HK-2 (cell line): ENCODE data around the gene CRNKL1.
"Not testable (repeated sequence)": the region's sequence is repeated elsewhere in the genome, so short reads cannot be mapped to it uniquely, and the experiment has no call there.

Experiments
- DNase-seq: peaks from one replicate; pipeline ENCODE4 v3.0.0-alpha.2; 2018; ENCODE audit not compliant: unreplicated experiment

CRNKL1 gene

DNA sequence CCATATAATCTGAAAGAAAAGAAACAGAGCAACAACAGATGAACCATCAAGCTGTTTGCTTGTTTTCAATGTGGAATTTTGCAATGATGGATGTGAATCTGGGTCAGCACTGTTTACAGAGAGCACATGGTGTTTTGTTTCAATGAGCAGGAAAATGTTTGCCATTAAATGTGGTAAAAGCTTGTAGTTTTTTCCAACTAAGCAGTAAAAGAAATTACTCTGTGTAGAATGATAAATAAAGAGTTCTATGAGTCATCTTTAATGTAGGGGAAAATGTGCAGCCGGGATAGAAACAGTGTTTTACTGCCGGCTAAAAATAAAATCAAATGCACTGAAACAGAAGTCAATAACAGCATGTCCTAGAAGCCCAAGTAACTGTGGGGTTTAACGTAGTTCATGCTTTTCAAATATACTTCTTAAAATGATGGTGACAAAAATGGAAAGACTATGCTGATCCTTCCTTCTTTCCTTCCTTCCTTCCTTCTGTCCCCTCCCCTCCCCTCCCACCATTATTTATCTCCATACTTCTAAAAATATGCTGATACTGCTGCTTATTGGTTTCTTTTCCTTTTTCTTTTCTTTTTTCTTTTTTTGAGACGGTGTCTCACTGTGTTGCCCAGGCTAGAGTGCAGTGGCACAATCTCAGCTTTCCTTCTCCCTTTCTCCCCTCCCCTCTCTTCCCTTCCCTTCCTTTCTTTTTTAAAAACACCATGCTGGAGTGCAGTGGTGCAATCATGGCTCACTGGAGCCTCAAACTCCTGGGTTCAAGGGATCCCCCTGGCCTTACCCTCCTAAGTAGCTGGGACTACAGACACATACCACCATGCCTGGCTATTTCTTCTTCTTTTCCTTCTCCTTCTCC is 41.4 kb downstream of the CRNKL1 start:
- no peak for DNase-seq

DNA sequence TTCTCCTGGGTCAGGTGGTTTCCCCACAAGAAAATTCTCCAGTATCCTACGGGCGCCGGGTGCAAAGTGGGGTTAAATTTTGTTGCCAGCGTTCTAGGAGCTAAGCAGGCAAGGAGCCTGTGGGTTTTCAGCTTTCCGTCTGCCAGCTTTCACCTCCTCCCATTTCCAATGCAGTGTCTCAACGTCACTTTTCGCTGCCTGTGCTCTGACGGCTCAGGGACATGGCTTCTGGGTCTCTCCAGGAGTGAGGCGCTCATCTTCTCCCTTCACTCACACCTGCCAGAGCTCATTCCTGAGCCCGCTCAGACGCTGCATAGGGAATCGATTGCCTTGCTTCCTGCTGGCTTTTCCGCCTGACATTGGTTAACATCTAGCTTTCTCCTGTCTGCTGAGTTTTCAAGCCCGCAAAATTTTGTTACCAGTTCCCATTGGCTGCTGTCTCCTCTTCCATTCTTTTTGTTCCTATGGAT is 42.4 kb downstream of the CRNKL1 start:
- DNase-seq: no peak

DNA sequence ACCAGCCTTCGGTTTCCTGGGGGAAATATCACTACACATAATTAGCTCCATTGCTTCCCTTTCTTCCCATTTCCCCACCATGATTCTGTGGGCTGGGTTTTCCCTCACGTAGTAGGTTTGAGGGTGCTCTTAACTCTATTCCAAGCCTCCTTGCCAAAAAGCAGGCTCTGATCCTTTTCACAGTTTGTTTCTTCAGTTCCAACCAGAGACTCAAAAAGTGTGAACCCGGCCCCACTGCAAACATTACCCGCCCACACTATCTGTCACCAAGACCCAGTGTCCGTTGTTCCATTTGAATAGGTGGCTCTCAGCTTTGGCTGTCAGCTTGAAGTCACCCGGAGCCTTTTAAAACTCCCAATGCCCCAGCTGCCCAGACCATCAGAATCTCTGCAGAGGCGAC is 46.9 kb downstream of the CRNKL1 start:
- no peak for DNase-seq

DNA sequence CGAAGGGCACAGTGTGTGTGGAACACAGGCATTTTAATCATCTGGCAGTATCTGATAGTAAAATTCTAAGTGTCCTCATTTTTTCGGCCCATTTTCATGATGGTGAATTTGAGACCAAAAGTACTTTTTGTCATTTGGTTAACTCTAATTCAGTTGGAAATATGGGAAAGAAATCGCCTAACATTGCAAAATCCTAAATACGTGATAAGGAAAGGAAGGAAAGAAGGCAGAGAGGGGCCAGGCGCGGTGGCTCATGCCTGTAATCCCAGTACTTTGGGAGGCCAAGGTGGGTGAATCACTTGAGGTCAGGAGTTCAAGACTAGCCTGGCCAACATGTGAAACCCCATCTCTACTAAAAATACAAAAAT is 48.3 kb downstream of the CRNKL1 start:
- not testable (repeated sequence) for DNase-seq

DNA sequence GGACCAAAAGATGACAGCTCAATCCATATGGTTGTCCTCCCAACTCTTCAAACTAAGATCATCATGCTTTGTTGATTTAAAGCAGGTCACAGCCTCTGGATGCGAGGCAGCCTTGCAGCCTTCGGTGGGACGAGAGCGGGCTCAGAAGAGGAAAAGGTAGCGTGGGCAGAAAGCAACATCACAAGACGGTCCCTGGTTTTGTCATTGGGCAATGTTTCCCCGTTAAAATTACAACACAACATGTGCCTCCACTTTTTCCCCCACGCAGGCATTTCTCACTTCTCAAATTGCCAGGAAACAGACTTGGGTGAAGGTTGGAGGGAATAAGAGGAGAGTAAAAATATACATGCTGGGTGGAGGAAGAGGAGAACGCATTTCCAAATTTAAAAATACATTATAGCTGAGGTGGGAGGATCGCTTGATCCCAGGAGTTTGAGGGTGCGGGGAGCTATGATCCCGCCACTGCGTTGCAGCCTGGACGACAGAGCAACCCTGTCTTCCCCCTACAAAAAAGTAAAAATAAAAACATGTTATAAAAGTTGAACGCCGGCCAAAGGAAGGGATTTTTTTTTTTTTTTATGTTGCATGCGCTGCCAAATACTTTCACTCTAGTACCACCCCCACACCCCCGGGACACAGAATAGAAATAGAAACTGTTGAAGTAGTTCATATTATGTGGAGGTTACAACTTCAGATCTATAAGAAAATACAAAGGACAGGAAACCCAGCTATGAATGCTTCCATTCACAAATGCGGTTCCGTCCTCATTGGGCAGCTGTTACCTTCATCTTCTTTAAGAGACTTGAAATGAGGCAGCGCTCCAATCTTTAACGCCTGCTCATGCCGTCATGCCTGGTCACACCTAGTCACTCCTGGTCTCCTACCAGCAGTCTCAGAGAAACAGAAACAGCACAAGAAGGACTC is 49.0 kb downstream of the CRNKL1 start:
- DNase-seq: no peak

DNA sequence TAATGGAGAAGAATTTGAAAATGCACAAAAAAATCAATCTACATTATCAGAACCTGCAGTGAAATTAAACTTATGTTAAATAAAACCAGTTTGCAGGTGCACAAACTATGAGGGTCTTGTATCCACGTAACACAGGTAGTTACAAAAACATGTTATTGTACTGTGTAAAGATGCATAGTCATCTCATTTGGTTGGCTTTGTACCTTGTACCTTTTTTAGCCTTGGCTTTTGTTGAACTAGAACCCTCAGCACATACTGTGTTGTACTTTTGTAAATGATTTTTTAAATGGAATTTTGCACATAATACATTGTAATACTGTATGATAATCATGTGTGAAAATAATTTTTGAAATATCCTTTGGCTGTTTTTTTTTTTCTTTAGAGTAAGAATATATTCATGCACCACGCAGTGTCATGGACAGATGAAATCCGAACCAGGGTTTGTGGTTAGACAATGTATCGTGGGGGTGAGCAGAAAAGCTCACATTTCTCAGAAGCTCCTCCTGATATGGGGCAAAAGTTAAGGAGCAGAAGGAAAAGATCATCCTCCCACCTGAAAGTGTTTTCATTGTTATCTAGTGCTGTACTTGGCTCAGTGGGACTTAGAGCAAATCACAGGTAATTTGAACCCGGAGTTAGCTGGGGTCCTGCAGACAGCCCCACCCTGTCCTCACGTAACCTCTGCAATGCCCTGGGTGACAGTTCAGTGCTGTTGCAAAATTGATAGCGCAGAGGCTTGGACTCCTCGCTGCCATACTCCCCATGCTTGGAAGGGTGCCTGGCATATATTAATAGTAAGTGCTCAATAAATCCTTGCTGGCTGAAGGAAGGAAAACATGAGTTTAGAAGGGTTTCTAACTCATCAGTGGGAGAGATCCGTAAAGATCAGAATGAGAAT is 49.9 kb downstream of the CRNKL1 start:
- no peak for DNase-seq

DNA sequence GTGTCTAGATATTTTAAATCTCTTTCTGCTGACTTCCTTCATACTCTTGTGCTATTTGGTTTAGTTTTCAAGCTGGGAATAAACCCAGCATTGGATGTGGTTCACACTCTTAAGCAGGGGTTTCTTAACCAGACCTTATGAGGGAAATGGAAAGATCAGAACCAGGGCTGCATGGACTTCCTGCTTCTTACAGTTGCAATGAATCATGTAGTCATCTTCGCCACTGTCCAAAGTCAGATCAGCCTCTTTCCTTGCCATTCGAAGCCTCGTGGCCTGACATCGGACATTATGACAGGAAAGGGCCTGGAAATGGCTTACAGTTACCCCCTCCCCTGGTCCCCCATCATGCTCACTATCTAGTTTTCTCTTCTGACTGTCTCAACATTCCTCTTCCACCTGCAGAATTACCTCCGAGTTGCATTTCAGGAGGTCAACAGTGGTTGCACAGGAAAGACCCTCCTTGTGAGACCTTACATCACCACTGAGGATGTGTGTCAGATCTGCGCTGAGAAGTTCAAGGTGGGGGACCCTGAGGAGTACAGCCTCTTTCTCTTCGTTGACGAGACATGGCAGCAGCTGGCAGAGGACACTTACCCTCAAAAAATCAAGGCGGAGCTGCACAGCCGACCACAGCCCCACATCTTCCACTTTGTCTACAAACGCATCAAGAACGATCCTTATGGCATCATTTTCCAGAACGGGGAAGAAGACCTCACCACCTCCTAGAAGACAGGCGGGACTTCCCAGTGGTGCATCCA is 51.9 kb downstream of the CRNKL1 start:
- DNase-seq: no peak

DNA sequence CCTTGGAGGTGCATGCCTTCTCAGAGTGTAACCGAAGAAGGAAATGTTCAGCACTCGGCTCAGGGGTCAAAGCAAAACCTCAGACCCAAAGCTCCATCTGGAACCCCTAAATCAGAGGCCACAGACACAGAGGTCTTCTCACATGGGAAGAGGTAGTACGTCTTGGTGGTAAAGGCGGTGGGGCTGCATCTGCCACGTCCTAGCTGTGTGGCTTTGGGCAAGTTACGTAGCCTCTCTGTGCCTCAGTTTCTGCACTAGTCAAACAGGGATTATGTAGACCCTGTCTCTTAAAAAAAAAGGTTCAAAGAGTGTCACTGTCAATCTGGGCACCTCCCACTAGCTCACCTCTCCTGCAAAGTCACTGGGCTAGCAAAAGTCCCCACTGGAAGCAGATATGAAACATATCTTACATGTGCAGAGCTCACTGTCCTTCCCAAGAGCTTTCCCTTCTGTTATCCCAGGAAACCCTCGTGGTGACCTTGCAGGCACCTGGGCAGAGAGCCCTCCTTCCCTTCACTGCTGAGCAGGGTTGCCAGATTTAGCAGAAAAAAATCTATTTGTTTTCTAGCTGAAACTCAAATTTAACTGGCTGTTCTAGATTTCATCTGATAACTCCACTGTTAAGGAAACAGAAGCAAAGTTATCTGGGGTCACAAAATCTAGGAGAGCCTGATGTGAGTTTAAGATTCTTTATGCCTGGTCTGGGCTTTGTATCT is 53.1 kb downstream of the CRNKL1 start:
- DNase-seq: no peak

DNA sequence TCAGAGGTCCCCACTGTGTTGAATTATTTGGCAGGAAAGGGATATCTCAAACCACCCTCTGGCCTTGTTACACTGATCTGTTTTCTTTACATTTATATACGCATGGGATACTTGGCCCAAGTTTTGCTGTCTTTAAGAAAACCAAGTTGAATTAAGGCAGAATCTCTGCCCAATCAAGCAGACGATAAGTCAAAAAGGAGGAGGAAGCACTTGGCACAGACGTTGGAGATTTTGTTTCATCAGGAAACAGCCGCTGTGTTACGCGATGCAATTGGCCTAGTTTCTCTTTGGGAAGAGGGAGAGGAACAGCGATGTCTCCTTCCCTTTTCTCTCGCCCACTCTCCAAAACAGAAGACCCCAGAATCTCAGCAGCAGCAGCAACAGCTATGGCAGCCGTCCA is 55.3 kb downstream of the CRNKL1 start:
- DNase-seq: no peak

DNA sequence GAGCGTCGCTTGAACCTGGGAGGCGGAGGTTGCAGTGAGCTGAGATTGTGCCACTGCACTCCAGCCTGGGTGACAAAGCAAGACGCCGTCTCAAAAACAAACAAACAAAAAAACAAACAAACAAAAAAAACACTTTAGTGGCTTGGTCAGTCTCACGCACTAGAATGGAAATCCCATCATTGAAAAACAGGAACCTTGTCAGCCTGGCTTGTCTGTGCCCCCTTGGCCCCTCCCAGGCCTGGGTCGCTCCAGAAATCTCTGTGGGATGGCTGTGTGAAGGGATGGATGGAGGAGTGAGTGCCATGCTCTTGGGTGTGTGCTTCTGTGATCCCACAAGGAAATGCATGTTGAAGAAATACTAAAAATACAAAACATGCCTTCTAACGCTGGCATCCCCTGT is 56.0 kb downstream of the CRNKL1 start:
- no peak for DNase-seq

DNA sequence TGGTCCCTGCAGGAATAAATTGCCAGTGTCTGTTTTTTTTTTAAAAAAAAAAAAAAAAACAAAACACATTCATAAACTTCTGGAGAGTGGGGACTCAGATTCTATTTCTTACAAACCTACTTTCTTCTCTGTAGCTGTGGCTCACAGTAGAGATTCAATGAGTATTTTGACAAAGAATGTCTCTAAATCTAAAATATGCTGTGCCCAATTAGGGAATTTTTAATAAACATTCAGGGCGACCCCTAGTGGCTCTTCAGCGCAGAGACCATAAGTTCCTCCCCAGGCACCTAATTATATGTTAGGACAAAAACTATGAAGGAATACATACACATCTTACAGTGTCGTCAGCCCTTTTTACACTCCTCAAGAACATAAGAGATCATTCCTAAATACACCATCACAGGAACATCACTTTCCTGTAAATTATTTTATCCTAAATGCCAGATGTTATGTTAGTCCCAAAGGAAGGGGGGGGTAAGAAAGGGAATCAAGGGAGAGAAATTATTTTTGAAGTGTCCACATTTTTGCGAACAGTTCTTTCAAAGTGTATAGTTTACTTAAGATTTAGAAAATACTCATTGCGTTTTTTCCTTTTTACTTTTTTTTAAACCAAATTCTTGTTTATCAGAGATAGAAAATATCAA is 56.9 kb downstream of the CRNKL1 start:
- DNase-seq: no peak

DNA sequence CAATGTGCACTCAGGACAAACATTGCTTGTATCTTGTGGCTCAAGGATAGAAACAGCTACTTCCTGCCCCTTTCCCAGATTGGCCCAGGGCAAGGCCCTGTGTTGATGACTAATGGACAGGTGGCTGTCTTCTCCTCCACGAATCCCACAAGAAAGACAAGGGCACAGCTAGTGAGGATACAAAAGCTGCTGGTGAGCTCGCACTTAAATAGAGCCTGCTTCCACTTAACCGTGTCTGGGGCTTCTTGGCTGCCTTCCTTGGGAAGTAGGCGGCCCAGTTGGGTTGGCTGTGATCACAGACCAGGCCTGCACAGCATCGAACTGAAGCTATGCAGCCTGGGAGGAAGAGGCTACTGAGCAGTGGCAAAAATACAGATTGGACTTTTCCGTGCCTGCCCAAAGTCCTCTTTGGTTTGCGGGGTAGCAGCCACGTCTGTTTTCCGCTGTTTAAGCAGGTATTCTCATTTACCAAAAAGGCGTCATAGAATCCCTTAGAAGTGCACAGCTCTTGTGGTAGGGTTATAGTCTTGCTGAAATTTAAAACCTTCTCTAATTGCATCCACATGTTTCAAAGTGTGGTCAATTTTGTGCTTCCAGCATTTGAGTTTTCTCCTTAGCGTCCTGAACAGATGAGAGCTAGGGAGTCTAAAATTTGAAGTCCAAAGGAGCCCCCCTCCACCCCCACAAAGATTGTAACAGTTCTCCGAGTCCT is 58.2 kb downstream of the CRNKL1 start:
- peak; percentile 73 for DNase-seq

DNA sequence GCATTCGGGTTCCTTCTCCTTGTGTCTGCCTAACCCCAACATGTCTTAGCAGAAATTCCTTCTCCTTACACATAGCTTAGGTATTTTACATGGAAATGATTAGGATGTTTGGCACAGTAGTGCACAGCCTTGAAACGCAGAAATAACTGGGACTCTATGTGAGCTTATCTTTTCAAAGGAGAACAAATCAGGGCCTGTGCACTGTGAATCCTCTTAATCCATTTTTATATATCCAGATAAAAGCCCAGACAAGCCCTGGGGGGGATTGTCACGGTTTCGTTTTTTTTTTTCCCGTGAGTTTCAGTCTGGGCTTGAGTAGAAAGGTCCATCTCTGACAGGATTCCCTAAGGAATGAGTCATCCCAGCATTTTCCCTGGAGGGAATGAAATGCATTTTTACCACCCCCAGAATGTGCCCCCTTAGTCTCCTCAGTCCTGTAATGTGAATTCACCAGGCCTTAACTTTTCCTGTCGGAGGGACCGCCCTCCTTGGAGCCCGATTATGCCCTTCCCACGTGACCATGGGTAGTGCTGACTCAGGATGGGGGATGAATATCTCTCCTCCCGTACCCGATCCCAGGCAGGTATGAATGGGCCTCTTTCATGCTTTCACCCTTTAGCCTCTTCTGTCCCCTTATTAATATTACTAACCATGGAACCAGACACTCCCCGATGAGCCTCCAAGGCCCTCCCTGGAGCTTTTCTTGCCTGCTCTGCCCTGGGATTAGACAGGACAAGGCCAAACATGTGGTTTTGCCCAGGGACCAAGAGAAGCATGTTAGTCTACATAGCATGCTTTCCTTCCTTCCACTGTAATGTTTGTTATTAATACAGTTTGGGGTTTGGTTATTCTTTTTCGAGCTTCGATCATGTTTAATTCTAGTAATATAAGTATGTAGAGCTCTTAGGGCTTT is 59.0 kb downstream of the CRNKL1 start:
- peak; percentile 89 for DNase-seq

DNA sequence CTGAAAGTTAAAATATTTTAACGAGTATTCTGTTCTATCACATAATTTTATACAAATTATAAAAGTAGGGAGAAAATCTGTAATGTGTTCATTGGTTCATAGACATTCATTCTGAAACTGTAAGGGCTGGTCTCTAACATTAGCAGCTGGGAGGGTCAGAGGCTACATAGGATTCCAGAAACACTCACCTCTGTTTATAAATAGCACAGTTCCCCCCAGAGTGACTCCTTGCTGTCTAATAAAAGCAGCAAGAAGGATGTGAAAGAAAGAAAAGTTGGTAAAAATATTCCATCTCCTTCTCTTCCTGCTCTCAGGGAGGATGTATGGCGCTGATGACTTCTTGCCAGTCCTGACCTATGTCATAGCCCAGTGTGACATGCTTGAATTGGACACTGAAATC is 60.4 kb downstream of the CRNKL1 start:
- no peak for DNase-seq

DNA sequence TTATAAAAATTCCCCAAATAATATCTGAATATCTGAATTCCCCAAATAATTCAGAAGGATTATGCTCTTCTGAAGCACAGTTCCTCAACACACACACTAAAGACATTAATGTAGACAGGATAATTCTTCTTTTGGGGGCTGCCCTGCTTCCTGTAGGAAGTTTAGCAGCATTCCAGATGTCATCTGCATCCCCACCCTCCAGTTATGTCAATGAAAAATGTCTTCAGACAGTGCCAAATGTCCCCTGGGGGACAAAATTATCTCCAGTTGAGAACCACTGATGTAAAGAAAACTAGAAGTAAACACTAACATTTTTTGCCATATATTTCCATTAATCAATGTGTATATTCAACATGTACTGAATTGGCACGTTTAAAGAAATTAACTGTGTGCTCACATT is 61.0 kb downstream of the CRNKL1 start:
- DNase-seq: no peak

DNA sequence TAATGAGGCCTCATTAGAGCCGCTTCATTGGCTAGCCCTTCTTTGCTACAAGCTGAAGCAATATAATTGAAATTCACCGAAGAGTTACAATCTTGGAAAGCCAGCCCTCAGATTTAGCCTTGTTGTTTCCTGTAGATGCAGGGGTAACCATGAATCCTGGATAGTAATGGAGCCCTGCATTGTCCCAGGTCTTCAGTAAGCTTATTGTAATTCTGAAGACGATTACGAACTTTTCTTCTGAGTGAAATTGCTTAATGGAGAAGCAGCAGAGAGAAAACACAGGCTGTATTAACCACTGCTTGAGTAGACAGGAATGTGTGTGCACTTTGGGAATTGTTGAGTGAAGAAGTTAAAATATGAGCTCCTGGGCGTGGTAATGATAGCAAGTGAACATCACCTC is 61.4 kb downstream of the CRNKL1 start:
- DNase-seq: no peak

DNA sequence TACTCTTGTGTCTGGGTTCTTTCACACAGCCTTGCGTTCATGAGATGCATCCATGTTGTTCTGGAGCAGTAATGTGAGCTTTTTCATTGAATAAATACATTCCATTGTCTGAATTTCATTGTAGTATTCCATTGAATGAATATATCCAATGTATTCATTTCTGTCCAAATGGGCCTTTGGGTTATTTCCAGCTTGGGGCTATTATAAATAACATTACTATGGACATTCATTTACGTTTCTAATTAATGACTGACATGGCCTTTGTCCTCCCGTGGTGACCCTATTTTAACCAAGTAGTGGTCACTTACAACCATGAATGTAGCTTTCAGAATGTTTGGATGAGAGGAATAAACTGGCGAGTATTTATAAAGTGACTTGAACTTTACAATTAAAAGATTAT is 65.2 kb downstream of the CRNKL1 start:
- no peak for DNase-seq

DNA sequence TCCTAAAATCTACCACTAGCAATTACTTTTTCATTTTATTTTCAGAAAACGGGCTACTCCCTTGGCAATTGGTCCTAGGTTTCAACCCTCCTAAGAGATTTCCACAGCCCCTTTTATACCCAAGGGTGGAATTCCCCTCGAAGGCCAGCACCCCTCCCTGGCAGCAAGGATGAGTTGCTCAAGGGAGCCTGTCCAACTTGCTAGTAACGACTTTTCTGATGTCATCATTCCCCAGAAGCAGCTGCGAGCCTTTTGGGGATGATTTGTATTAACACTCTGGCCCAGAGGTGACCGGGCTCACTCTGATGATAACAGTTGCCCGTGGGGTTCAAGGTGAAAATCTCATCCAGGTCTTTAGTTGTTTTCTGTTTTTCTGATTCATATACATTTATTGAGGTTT is 65.8 kb downstream of the CRNKL1 start:
- no peak for DNase-seq
